ENCODE measurements around the gene CDYL2. TPM values are rescaled to one million over a fixed set of nuclear protein-coding genes. Genes with fewer than 3 reads are reported as not detected.

The CDYL2 gene
- total RNA-seq, 1 donor from 2014 or later = 4.1 TPM

GRCh38 chr16:80682421-80683070 lies 121.9 kb downstream of the CDYL2 start:
- H3K27me3 Mint-ChIP-seq (ENCODE audit: low read depth) = no peaks in the 10 kb centered on the region
- peak overlapping the region; percentile 30 for H3K27ac Mint-ChIP-seq (ENCODE audit: unreplicated experiment)
- TF ChIP-seq CTCF (IDR thresholded peaks at IDR 0.05) = no peak
- H3K36me3 Mint-ChIP-seq (ENCODE audit: low read depth) = no peaks in the 10 kb centered on the region
- no peak overlapping the region for H3K4me3 Mint-ChIP-seq (ENCODE audit: unreplicated experiment)
- DNase-seq (ENCODE audit: low spot score) = no peak
- no peaks in the 10 kb centered on the region for H3K4me1 Mint-ChIP-seq (ENCODE audit: low read depth)
- peaks cover 39% of the 10 kb centered on the region for H3K9me3 Mint-ChIP-seq (ENCODE audit: low read depth)

- no peak overlapping the region for H3K27ac Mint-ChIP-seq (ENCODE audit: unreplicated experiment)
- DNase-seq (ENCODE audit: low spot score) = no peak
- no peaks in the 10 kb centered on the region for H3K4me1 Mint-ChIP-seq (ENCODE audit: low read depth)
- peaks cover 42% of the 10 kb centered on the region for H3K9me3 Mint-ChIP-seq (ENCODE audit: low read depth)
- no peaks in the 10 kb centered on the region for H3K36me3 Mint-ChIP-seq (ENCODE audit: low read depth)
- H3K27me3 Mint-ChIP-seq (ENCODE audit: low read depth) = no peaks in the 10 kb centered on the region
- TF ChIP-seq CTCF (IDR thresholded peaks at IDR 0.05) = no peak
- H3K4me3 Mint-ChIP-seq (ENCODE audit: unreplicated experiment) = no peak overlapping the region
Observed at GRCh38 chr16:80681436-80681835, 123.0 kb downstream of the CDYL2 start.

- H3K36me3 Mint-ChIP-seq (ENCODE audit: low read depth) = no peaks in the 10 kb centered on the region
- no peak overlapping the region for H3K27ac Mint-ChIP-seq (ENCODE audit: unreplicated experiment)
- peaks cover 38% of the 10 kb centered on the region for H3K9me3 Mint-ChIP-seq (ENCODE audit: low read depth)
- no peak for DNase-seq (ENCODE audit: low spot score)
- H3K4me1 Mint-ChIP-seq (ENCODE audit: low read depth) = no peaks in the 10 kb centered on the region
- no peak for TF ChIP-seq CTCF (IDR thresholded peaks at IDR 0.05)
- H3K4me3 Mint-ChIP-seq (ENCODE audit: unreplicated experiment) = no peak overlapping the region
- H3K27me3 Mint-ChIP-seq (ENCODE audit: low read depth) = no peaks in the 10 kb centered on the region
Observed at GRCh38 chr16:80680839-80681238, 123.6 kb downstream of the CDYL2 start.

GRCh38 chr16:80680046-80680445 lies 124.4 kb downstream of the CDYL2 start:
- H3K36me3 Mint-ChIP-seq (ENCODE audit: low read depth) = no peaks in the 10 kb centered on the region
- TF ChIP-seq CTCF (IDR thresholded peaks at IDR 0.05) = no peak
- no peak overlapping the region for H3K27ac Mint-ChIP-seq (ENCODE audit: unreplicated experiment)
- no peak for DNase-seq (ENCODE audit: low spot score)
- no peaks in the 10 kb centered on the region for H3K4me1 Mint-ChIP-seq (ENCODE audit: low read depth)
- peaks cover 38% of the 10 kb centered on the region for H3K9me3 Mint-ChIP-seq (ENCODE audit: low read depth)
- no peaks in the 10 kb centered on the region for H3K27me3 Mint-ChIP-seq (ENCODE audit: low read depth)
- no peak overlapping the region for H3K4me3 Mint-ChIP-seq (ENCODE audit: unreplicated experiment)

- Mint-ChIP-seq H3K27ac (ENCODE audit: unreplicated experiment) (no peak overlapping the region), H3K9me3 (ENCODE audit: low read depth) (peaks cover 19% of the 10 kb centered on the region), H3K27me3 (ENCODE audit: low read depth) (no peaks in the 10 kb centered on the region), H3K36me3 (ENCODE audit: low read depth) (no peaks in the 10 kb centered on the region), H3K4me1 (ENCODE audit: low read depth) (no peaks in the 10 kb centered on the region), H3K4me3 (ENCODE audit: unreplicated experiment) (no peak overlapping the region)
- no peak for TF ChIP-seq CTCF (IDR thresholded peaks at IDR 0.05)
- DNase-seq (ENCODE audit: low spot score) = no peak
Observed at GRCh38 chr16:80674884-80675283, 129.5 kb downstream of the CDYL2 start.

All from chondrocyte (in vitro differentiated cells).